GM12864 (cell line): ENCODE data around the gene ARHGEF3.

Source experiments
- DNase-seq: peaks from one replicate; pipeline ENCODE4 v3.0.0-alpha.2; 2011; ENCODE audit warnings: low read depth
- H3K4me3 ChIP-seq: 2 replicates; pipeline ENCODE4 v1.5.1; 2011; ENCODE audit warnings: mild to moderate bottlenecking, low read depth, low read length, control low read depth
- CTCF ChIP-seq: IDR thresholded peaks from 2 replicates; pipeline ENCODE4 v1.5.1; 2011; ENCODE audit warnings: low read depth, mild to moderate bottlenecking, moderate library complexity, low read length, control low read depth, inconsistent platforms; ENCODE audit errors: missing control alignments

Gene ARHGEF3

GRCh38 chr3:56780936-56781335, 20.8 kb downstream of the ARHGEF3 start:
- no peak for TF ChIP-seq CTCF
- no peak overlapping the region for H3K4me3 ChIP-seq
- no peak for DNase-seq

GRCh38 chr3:56778893-56779292, 22.9 kb downstream of the ARHGEF3 start:
- no peak for TF ChIP-seq CTCF
- H3K4me3 ChIP-seq: no peak overlapping the region
- DNase-seq: no peak

- H3K4me3 ChIP-seq: no peak overlapping the region
- DNase-seq: no peak
- TF ChIP-seq CTCF: no peak
Measured at GRCh38 chr3:56776556-56776950, 25.2 kb downstream of the ARHGEF3 start.

- H3K4me3 ChIP-seq: no peak overlapping the region
- no peak for TF ChIP-seq CTCF
- no peak for DNase-seq
Measured at GRCh38 chr3:56775838-56776555, 25.8 kb downstream of the ARHGEF3 start.

DNA sequence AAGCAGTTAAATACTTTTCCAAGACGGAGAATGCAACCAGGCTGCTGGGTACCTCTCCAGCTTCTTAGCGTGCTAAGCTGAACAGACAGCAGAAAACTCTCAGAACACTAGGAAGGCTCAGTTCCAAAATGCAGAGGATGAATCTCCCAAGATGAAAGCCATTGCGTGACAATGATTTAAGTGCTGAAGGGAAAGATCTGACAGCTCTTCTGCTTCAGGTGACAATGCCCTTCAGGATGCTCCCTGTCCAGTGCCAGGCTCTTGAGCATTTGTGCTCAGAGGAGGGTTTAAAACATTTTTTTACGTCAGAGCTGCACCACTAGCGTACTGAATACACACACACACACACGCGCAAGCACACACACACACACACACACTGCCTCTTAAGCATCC, 26.3 kb downstream of the ARHGEF3 start:
- H3K4me3 ChIP-seq: no peak overlapping the region
- DNase-seq: no peak
- TF ChIP-seq CTCF: no peak

DNA sequence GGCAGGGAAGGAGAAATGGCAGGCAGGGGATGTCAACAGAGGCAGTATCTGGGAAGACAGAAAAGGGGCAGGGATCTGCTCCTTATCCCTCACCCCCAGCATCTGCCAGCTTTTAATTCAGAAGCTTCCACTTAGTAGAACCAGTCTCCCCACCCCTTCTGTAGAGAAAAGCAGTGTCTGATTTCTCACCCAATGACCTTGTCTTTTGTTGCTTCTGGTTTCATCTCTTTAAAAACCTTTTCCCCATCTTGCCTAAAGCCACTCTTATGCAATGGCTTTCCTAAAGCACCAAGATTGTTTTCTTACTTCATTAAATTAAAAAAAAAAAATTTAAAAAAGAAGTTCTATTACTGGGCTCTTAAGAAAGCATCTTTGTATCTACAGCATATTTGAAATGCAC, 27.8 kb downstream of the ARHGEF3 start:
- H3K4me3 ChIP-seq: no peak overlapping the region
- TF ChIP-seq CTCF: no peak
- no peak for DNase-seq

- no peak overlapping the region for H3K4me3 ChIP-seq
- TF ChIP-seq CTCF: no peak
- DNase-seq: no peak
Measured at GRCh38 chr3:56772952-56773938, 28.5 kb downstream of the ARHGEF3 start.
